ENCODE measurements around the gene PGRMC2. TPM values are rescaled to one million over a fixed set of nuclear protein-coding genes. Genes with fewer than 3 reads are reported as not detected.
A peak's percentile ranks its signal among the peaks of the same experiment; 100 is the strongest.

PGRMC2 gene
- total and polyA plus RNA-seq, 2 of the 8 experiments (the other 6 are each of a cell fraction or from before 2014, with no cell fraction given), result 9.5 to 85.3 TPM

DNA sequence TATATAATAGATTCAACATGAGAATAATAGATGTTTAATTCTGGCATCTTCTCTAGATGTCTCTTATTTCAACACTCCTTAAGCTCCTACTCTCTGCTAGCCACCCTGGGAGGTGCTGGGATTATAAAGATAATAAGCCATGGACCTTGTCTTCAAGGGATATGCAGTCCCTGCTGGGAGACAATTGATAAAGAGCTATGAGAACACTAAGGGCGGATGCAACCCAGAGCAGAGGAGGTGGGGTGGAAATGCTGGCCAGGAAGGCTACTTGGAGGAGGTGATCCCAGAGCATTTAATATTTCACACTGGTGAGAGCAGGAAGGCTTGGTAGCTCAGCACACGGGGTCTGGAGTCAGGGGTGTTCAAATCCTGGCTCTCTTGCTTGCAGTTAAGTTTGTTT, 18.3 kb upstream of the PGRMC2 start:
- no peaks in the 10 kb centered on the region for H3K9me3 ChIP-seq (ENCODE audit: insufficient read depth in 2 of 2, low read depth in 1 of 2, low read length in 1 of 2)
- no peak overlapping the region for H3K56ac ChIP-seq (replicated peaks; ENCODE audit: insufficient read length, low read depth, low read length)
- H2BK5ac ChIP-seq (ENCODE audit: low read depth, low read length), result no peak overlapping the region
- H3K18ac ChIP-seq (ENCODE audit: extremely low read depth, low read length), result no peak overlapping the region
- no peak overlapping the region for H2BK120ac ChIP-seq (replicated peaks; ENCODE audit: low read depth, low read length)
- no peak overlapping the region for H2BK15ac ChIP-seq (ENCODE audit: low read length)
- H2BK20ac ChIP-seq (ENCODE audit: low read length), result no peak overlapping the region
- peaks cover 0 to 4% (median 2%) of the 10 kb centered on the region in 4 experiments; a peak in 2 of 7 replicates for H3K4me1 ChIP-seq (replicated peaks in 1 of 4; ENCODE audit: control insufficient read depth in 3 of 4, insufficient read depth in 4 of 4, low read length in 3 of 4)
- no peak for FAIRE-seq
- peak overlapping the region in 1 of 2 experiments; percentile 38; a peak in 2 of 4 replicates for H3K4me2 ChIP-seq (ENCODE audit: insufficient read depth in 1 of 2, low read depth in 2 of 2, low read length in 2 of 2)
- H3K4ac ChIP-seq (replicated peaks; ENCODE audit: insufficient read length, low read depth, low read length), result no peak overlapping the region
- H2BK12ac ChIP-seq (ENCODE audit: low read depth, low read length), result no peak overlapping the region
- POLR2A ChIA-PET (ENCODE audit: partially characterized antibody), result interaction anchor here (2.5 kb wide), 1 partner anchor 17 kb away, joined by 12 read pairs; the partner anchor contains the start of gene PGRMC2
- no peaks in the 10 kb centered on the region for H3K79me1 ChIP-seq (ENCODE audit: low read depth, low read length)
- H3K23ac ChIP-seq (ENCODE audit: insufficient read length), result no peak overlapping the region
- no peak overlapping the region for H4K8ac ChIP-seq (ENCODE audit: extremely low read depth, insufficient read depth, low read length)
- no peak overlapping the region for H2AK5ac ChIP-seq (ENCODE audit: low read depth, low read length)
- DNase-seq (ENCODE audit: low read depth in 1 of 2, low spot score in 2 of 2), result no peak
- no peak overlapping the region for H4K91ac ChIP-seq (replicated peaks; ENCODE audit: insufficient read length, low read length)
- WGBS, 2 experiments (ENCODE audit: extremely low coverage in 1 of 2, insufficient coverage in 1 of 2, insufficient read length in 1 of 2, insufficient replicate concordance in 2 of 2, low coverage in 1 of 2, low lambda C conversion rate in 2 of 2, missing lambda C conversion rate in 1 of 2), result 88% methylated on average over 2 of the region's 2 CpGs; no CpG with 5 or more reads in 1 of the 2 experiments
- no peaks in the 10 kb centered on the region for H3K27me3 ChIP-seq (replicated peaks in 1 of 4; ENCODE audit: control insufficient read depth in 3 of 4, extremely low read depth in 1 of 4, insufficient read depth in 3 of 4, low read length in 3 of 4)
- no peak overlapping the region for H2AFZ ChIP-seq (ENCODE audit: low read length)
- H3K23me2 ChIP-seq (ENCODE audit: low read depth, low read length), result peaks cover 1% of the 10 kb centered on the region; the same call in 1 of the 2 replicates
- no peaks in the 10 kb centered on the region for H4K20me1 ChIP-seq (replicated peaks in 1 of 2; ENCODE audit: control insufficient read depth in 1 of 2, insufficient read depth in 2 of 2, low read length in 2 of 2)
- peak overlapping the region in 1 of 4 experiments; percentile 1; a peak in 2 of 8 replicates for H3K4me3 ChIP-seq (ENCODE audit: extremely low read depth in 1 of 4, insufficient read depth in 2 of 4, low read depth in 3 of 4, low read length in 4 of 4)
- CTCF ChIA-PET (ENCODE audit: partially characterized antibody), result interaction anchor here (0.7 to 1.5 kb wide), 5 partner anchors 16 to 238 kb away, joined by 3 to 6 read pairs (median 4); no protein-coding TSS in a partner anchor
- no peak overlapping the region for H3K27ac ChIP-seq (ENCODE audit: low read depth, low read length)
- no peaks in the 10 kb centered on the region for H3K36me3 ChIP-seq (ENCODE audit: control insufficient read depth in 2 of 4, insufficient read depth in 4 of 4, low read length in 3 of 4)
- no peak overlapping the region for H3K9ac ChIP-seq (replicated peaks in 1 of 4; ENCODE audit: extremely low read depth in 1 of 4, low read depth in 3 of 4, low read length in 3 of 4)
- no peak overlapping the region for H3K14ac ChIP-seq (ENCODE audit: insufficient read length)
- no peaks in the 10 kb centered on the region for H3K79me2 ChIP-seq (ENCODE audit: control insufficient read depth in 1 of 2, insufficient read depth in 2 of 2, low read length in 2 of 2)
- H4K5ac ChIP-seq (ENCODE audit: insufficient read length, low read depth, low read length), result no peak overlapping the region
